AML-193 (cell line): ENCODE results near the gene SEMA5B.

ENCODE experiments used
- DNase-seq, 2 experiments: peaks; one replicate each; lab custom pipeline; 2025; lab: John Stamatoyannopoulos, UW

The SEMA5B gene

DNA sequence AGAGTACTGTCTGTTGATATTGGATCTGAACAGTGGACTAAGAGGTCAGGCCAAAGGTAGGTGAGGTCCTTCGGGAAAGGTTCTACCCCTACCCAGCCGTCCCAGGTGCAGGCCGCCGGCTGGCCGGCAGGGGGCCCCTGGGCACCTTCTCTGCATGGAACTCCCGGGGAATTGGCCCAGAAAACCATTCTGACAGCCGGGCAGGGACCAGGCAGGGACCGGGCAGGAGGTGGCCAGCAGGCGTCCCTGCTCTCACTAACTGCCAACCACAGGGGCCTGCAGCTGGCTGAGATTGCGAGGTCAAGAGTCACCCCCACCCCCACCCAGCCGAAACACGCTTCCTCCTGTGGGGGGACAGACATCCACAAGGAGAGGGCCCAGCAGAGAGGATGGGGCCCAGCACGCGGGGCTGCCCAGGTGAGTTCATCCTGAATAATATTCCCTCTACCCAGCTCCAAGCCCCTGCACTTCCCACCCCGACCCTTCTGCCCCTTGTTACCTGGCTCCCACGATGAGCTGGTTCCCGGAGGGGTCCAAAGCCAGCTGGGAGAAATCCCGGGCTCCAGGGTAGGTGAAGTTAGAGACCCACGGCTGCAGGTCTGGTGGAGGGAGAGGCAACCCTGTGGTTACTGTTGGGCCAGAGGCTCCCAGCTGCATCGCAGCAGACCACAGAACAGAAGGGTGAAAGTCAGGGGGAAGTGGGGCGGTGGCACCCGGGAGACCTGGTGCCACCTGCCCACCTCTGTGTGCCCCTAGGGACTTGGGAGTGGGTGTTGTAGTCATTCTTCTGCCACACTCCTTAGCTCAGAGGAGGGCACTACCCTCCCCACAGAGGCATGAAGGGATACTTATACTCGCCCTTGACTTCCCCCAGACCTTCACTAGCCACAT is 84.4 kb downstream of the SEMA5B start:
- peak; percentile 34 to 50 for DNase-seq

- DNase-seq = no peak
Observed at GRCh38 chr3:122942239-122942638, 85.3 kb downstream of the SEMA5B start.

- peak in 1 of 2 experiments; percentile 9 for DNase-seq
Observed at GRCh38 chr3:122941228-122942206, 86.0 kb downstream of the SEMA5B start.

DNA sequence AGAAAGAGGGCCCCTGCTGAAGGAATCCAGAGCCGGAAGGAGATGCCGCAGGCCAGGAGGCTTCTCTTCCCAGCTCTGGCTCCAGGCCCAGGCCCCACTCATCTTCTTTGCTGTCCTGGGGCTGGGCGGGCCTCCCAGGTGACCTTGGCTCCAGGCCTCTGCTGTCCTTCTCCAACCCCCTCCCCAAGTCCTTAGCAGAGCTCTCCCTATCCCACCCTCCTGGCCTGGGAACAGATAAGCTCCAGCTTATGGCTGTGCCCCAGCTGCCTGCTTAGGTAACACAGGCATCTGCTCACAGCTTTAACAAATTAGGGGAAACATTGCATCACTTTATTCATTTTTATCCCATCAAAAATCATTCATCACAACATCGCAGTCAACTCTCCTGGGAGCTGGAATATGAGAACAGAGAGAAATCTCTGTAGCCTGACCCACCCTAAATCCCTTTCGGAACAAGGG is 86.9 kb downstream of the SEMA5B start:
- DNase-seq = no peak

GRCh38 chr3:122938783-122939425 is 88.7 kb downstream of the SEMA5B start:
- no peak for DNase-seq

GRCh38 chr3:122937745-122938144 is 89.8 kb downstream of the SEMA5B start:
- no peak for DNase-seq

GRCh38 chr3:122936986-122937385 is 90.6 kb downstream of the SEMA5B start:
- DNase-seq = no peak

GRCh38 chr3:122936335-122936734 is 91.2 kb downstream of the SEMA5B start:
- DNase-seq = no peak

DNA sequence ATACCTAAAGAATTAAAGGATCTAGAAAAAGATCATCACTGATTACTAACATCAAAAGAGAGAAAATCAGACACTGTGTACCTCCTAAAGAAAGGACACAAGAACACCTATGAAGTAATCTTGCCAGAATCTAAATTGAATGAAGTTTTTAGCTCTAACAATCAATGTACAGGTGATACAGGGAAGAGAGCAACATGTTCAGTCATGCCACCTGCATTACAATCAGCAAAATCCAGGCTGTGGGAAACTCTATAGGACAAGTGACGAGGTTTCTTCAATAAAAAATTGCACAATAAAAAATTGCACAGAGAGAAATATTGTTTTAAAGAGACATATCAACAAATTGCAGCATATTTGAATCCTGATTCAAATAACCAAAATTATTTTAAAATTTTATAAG is 93.3 kb downstream of the SEMA5B start:
- DNase-seq = no peak

GRCh38 chr3:122932251-122932967 is 95.2 kb downstream of the SEMA5B start:
- no peak for DNase-seq

DNA sequence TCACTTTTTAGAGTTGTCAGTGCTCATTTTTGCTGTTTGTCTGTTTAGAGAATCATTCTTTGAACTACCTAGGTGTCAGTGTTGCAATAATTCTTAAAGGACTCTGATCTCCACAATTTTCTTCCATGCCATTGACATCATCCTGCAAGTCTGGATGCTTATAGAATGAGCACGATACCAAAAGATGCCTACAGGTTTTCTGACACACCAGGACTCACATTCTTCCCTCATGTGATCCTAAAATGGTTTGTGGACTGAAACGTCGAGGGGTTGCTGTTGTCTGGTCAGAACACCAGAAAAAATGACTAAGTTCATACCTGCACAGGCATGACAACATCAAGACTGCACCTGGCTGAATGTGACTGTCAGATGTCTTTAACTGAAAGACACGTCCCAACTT is 95.9 kb downstream of the SEMA5B start:
- DNase-seq = no peak

- DNase-seq = no peak
Observed at GRCh38 chr3:122930063-122930997, 97.2 kb downstream of the SEMA5B start.

- DNase-seq = no peak
Observed at GRCh38 chr3:122929188-122930062, 98.1 kb downstream of the SEMA5B start.

GRCh38 chr3:122928396-122929187 is 99.0 kb downstream of the SEMA5B start:
- DNase-seq = no peak

GRCh38 chr3:122927726-122928125 is 99.8 kb downstream of the SEMA5B start:
- DNase-seq = no peak

GRCh38 chr3:122926811-122927210 is 100.8 kb downstream of the SEMA5B start:
- no peak for DNase-seq

- no peak for DNase-seq
Observed at GRCh38 chr3:122926322-122926721, 101.2 kb downstream of the SEMA5B start.

DNA sequence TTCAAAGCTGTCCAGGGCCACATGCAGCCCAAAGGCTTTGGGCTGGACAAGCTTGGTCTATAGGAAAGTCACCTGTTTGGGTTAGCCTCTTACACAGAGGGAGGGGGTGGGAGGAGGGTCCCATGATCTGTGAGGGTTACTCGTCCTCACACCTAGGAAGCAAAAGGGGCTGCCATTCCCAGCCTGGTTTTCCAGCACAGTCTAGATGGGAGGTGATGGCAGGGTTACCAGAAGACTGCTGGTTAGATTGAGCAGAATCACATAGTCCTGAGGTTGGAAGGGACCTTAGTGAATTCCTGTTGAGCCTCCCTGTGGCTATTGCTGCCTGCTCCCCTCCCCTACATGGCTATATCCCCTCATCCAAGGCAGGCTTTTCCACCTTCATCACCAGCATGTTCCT is 101.8 kb downstream of the SEMA5B start:
- DNase-seq = no peak
